ENCODE data around the gene PPP2R5B.

PPP2R5B gene

GRCh38 chr11:64896448-64897022 is 28.0 kb upstream of the PPP2R5B start:
- H3K4me1 ChIP-seq (ENCODE audit: control insufficient read depth, insufficient read depth, low read length), result no peaks in the 10 kb centered on the region
- H3K27ac ChIP-seq (ENCODE audit: insufficient read depth, low read depth, low read length, poor library complexity, severe bottlenecking), result no peak overlapping the region
- H3K4me3 ChIP-seq (ENCODE audit: insufficient read depth, low read depth, low read length), result no peak overlapping the region
- WGBS, 2 experiments, result 93% methylated on average over 14 of the region's 14 CpGs
- H3K9me3 ChIP-seq (ENCODE audit: control insufficient read depth, low read length), result no peaks in the 10 kb centered on the region
- no peaks in the 10 kb centered on the region for H3K36me3 ChIP-seq (ENCODE audit: control insufficient read depth, insufficient read depth, low read length)
- H3K27me3 ChIP-seq (ENCODE audit: control insufficient read depth, insufficient read depth, low read length, poor library complexity, severe bottlenecking), result no peaks in the 10 kb centered on the region

GRCh38 chr11:64897381-64898075 is 27.0 kb upstream of the PPP2R5B start:
- Histone ChIP-seq H3K27me3 (ENCODE audit: control insufficient read depth, insufficient read depth, low read length, poor library complexity, severe bottlenecking) (no peaks in the 10 kb centered on the region), H3K4me1 (ENCODE audit: control insufficient read depth, insufficient read depth, low read length) (no peaks in the 10 kb centered on the region), H3K4me3 (ENCODE audit: insufficient read depth, low read depth, low read length) (no peak overlapping the region), H3K36me3 (ENCODE audit: control insufficient read depth, insufficient read depth, low read length) (no peaks in the 10 kb centered on the region), H3K9me3 (ENCODE audit: control insufficient read depth, low read length) (no peaks in the 10 kb centered on the region), H3K27ac (ENCODE audit: insufficient read depth, low read depth, low read length, poor library complexity, severe bottlenecking) (no peak overlapping the region)
- WGBS, 2 experiments, result 94 to 97% methylated on average over 19 of the region's 19 CpGs

DNA sequence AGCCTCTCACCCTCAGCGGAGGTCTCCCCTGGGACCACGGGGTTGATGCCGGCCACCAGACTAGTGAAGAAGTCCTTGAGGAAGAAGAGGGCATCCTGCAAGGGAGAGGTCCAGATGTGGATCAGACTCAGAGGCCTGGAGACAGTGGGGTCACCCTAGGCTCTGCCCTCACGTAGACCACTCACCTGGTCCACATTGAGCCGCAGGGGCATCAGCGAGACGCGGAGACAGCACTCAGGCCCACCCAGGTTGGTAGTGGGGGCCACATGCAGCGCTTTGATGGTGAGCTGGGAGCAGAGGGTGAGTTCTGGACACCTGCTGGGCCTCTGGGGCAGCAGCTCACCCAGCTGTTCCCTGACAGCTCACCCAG is 26.4 kb upstream of the PPP2R5B start:
- H3K27ac ChIP-seq (ENCODE audit: insufficient read depth, low read depth, low read length, poor library complexity, severe bottlenecking), result no peak overlapping the region
- H3K4me1 ChIP-seq (ENCODE audit: control insufficient read depth, insufficient read depth, low read length), result no peaks in the 10 kb centered on the region
- H3K4me3 ChIP-seq (ENCODE audit: insufficient read depth, low read depth, low read length), result no peak overlapping the region
- no peaks in the 10 kb centered on the region for H3K36me3 ChIP-seq (ENCODE audit: control insufficient read depth, insufficient read depth, low read length)
- no peaks in the 10 kb centered on the region for H3K9me3 ChIP-seq (ENCODE audit: control insufficient read depth, low read length)
- no peaks in the 10 kb centered on the region for H3K27me3 ChIP-seq (ENCODE audit: control insufficient read depth, insufficient read depth, low read length, poor library complexity, severe bottlenecking)
- 95 to 98% methylated on average over 9 of the region's 9 CpGs for WGBS, 2 experiments

- Histone ChIP-seq H3K27me3 (ENCODE audit: control insufficient read depth, insufficient read depth, low read length, poor library complexity, severe bottlenecking) (no peaks in the 10 kb centered on the region), H3K9me3 (ENCODE audit: control insufficient read depth, low read length) (no peaks in the 10 kb centered on the region), H3K4me1 (ENCODE audit: control insufficient read depth, insufficient read depth, low read length) (no peaks in the 10 kb centered on the region), H3K36me3 (ENCODE audit: control insufficient read depth, insufficient read depth, low read length) (no peaks in the 10 kb centered on the region), H3K27ac (ENCODE audit: insufficient read depth, low read depth, low read length, poor library complexity, severe bottlenecking) (no peak overlapping the region), H3K4me3 (ENCODE audit: insufficient read depth, low read depth, low read length) (no peak overlapping the region)
- WGBS, 2 experiments, result 96% methylated on average over 19 of the region's 19 CpGs
Measured at GRCh38 chr11:64898541-64898940, 25.9 kb upstream of the PPP2R5B start.

GRCh38 chr11:64900263-64900678 is 24.2 kb upstream of the PPP2R5B start:
- no peaks in the 10 kb centered on the region for H3K27me3 ChIP-seq (ENCODE audit: control insufficient read depth, insufficient read depth, low read length, poor library complexity, severe bottlenecking)
- H3K27ac ChIP-seq (ENCODE audit: insufficient read depth, low read depth, low read length, poor library complexity, severe bottlenecking), result no peak overlapping the region
- no peaks in the 10 kb centered on the region for H3K36me3 ChIP-seq (ENCODE audit: control insufficient read depth, insufficient read depth, low read length)
- no peaks in the 10 kb centered on the region for H3K9me3 ChIP-seq (ENCODE audit: control insufficient read depth, low read length)
- H3K4me3 ChIP-seq (ENCODE audit: insufficient read depth, low read depth, low read length), result no peak overlapping the region
- 93 to 95% methylated on average over 14 of the region's 14 CpGs for WGBS, 2 experiments
- H3K4me1 ChIP-seq (ENCODE audit: control insufficient read depth, insufficient read depth, low read length), result no peaks in the 10 kb centered on the region

GRCh38 chr11:64900774-64901173 is 23.7 kb upstream of the PPP2R5B start:
- Histone ChIP-seq H3K36me3 (ENCODE audit: control insufficient read depth, insufficient read depth, low read length) (no peaks in the 10 kb centered on the region), H3K27ac (ENCODE audit: insufficient read depth, low read depth, low read length, poor library complexity, severe bottlenecking) (no peak overlapping the region), H3K4me3 (ENCODE audit: insufficient read depth, low read depth, low read length) (no peak overlapping the region), H3K4me1 (ENCODE audit: control insufficient read depth, insufficient read depth, low read length) (no peaks in the 10 kb centered on the region), H3K27me3 (ENCODE audit: control insufficient read depth, insufficient read depth, low read length, poor library complexity, severe bottlenecking) (no peaks in the 10 kb centered on the region), H3K9me3 (ENCODE audit: control insufficient read depth, low read length) (no peaks in the 10 kb centered on the region)
- WGBS, 2 experiments, result 95% methylated on average over 17 of the region's 17 CpGs

DNA sequence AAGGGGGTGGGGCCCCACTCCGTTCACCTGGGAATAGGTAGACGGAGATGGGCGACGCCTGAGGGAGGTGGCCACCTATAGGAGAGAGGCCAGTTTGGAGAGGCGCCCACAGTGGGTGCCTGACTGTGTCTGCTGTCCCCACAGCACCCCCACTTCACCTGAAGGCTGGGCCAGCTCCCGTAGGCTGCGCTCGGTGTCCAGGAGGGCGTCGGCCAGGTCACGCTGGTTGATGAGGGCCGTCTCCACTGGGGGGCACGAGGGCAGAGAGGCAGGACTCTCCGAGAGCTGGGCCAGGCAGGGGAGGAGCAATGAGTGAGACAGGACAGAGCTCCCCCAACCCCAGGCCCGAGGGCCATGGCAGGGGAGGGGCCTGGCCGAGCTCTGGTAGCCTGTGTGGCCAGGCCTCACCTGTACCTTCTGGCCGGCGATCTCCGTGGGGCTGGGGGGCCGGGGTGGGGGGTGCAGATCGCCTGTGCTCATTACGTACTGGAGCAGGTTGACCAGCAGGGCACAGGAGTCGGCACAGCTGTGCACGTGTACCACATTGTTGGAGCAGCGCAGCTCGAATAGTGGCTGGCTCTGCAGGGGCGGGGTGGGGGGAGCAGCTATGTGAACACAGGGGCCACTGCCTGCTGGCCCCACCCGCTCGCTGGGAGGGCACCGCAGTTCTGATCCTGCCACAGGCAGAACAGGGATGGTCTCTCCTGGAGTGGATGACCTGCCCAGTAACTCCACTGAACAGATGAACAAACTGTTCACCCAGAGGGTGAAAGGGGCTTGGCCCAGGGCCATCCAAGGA is 22.2 kb upstream of the PPP2R5B start:
- H3K4me3 ChIP-seq (ENCODE audit: insufficient read depth, low read depth, low read length), result no peak overlapping the region
- H3K36me3 ChIP-seq (ENCODE audit: control insufficient read depth, insufficient read depth, low read length), result peaks cover 3% of the 10 kb centered on the region
- no peak overlapping the region for H3K27ac ChIP-seq (ENCODE audit: insufficient read depth, low read depth, low read length, poor library complexity, severe bottlenecking)
- no peaks in the 10 kb centered on the region for H3K4me1 ChIP-seq (ENCODE audit: control insufficient read depth, insufficient read depth, low read length)
- no peaks in the 10 kb centered on the region for H3K9me3 ChIP-seq (ENCODE audit: control insufficient read depth, low read length)
- WGBS, 2 experiments, result 93 to 94% methylated on average over 30 of the region's 30 CpGs
- H3K27me3 ChIP-seq (ENCODE audit: control insufficient read depth, insufficient read depth, low read length, poor library complexity, severe bottlenecking), result no peaks in the 10 kb centered on the region

DNA sequence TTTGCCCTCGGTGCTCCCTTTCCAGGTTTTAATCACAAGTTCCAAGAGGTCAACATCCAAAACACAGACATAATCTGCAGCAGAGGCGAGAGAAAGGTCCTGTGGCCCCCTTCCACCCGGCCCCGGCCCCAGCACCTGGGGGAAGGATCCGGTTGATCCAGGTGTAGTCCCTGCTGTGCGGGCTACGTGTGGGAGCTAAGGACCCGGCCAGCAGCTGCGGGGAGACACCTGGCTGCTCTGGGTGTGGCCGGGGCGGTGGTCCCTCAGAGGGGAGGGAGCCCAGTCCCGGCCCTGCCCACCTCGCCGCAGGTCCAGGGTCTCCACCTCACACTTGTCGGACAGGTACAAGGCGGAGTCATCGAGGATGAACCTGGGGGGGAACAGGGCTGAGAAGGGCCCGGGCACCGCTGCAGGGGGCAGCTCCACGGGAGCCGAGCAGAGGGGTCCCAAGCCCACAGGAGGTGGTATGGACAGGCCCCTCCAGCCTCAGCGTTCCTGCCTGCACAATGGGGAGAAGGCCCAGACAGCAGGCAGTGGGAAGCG is 21.1 kb upstream of the PPP2R5B start:
- no peaks in the 10 kb centered on the region for H3K27me3 ChIP-seq (ENCODE audit: control insufficient read depth, insufficient read depth, low read length, poor library complexity, severe bottlenecking)
- no peak overlapping the region for H3K27ac ChIP-seq (ENCODE audit: insufficient read depth, low read depth, low read length, poor library complexity, severe bottlenecking)
- WGBS, 2 experiments, result 96% methylated on average over 23 of the region's 23 CpGs
- no peaks in the 10 kb centered on the region for H3K9me3 ChIP-seq (ENCODE audit: control insufficient read depth, low read length)
- H3K36me3 ChIP-seq (ENCODE audit: control insufficient read depth, insufficient read depth, low read length), result peaks cover 3% of the 10 kb centered on the region
- H3K4me3 ChIP-seq (ENCODE audit: insufficient read depth, low read depth, low read length), result no peak overlapping the region
- no peaks in the 10 kb centered on the region for H3K4me1 ChIP-seq (ENCODE audit: control insufficient read depth, insufficient read depth, low read length)

GRCh38 chr11:64905516-64906313 is 18.8 kb upstream of the PPP2R5B start:
- Histone ChIP-seq H3K36me3 (ENCODE audit: control insufficient read depth, insufficient read depth, low read length) (peaks cover 9% of the 10 kb centered on the region), H3K27ac (ENCODE audit: insufficient read depth, low read depth, low read length, poor library complexity, severe bottlenecking) (no peak overlapping the region), H3K4me3 (ENCODE audit: insufficient read depth, low read depth, low read length) (no peak overlapping the region), H3K9me3 (ENCODE audit: control insufficient read depth, low read length) (no peaks in the 10 kb centered on the region), H3K4me1 (ENCODE audit: control insufficient read depth, insufficient read depth, low read length) (no peaks in the 10 kb centered on the region), H3K27me3 (ENCODE audit: control insufficient read depth, insufficient read depth, low read length, poor library complexity, severe bottlenecking) (no peaks in the 10 kb centered on the region)
- 96 to 97% methylated on average over 25 of the region's 25 CpGs for WGBS, 2 experiments

- Histone ChIP-seq H3K9me3 (ENCODE audit: control insufficient read depth, low read length) (no peaks in the 10 kb centered on the region), H3K27me3 (ENCODE audit: control insufficient read depth, insufficient read depth, low read length, poor library complexity, severe bottlenecking) (no peaks in the 10 kb centered on the region), H3K36me3 (ENCODE audit: control insufficient read depth, insufficient read depth, low read length) (peaks cover 9% of the 10 kb centered on the region), H3K4me3 (ENCODE audit: insufficient read depth, low read depth, low read length) (no peak overlapping the region), H3K27ac (ENCODE audit: insufficient read depth, low read depth, low read length, poor library complexity, severe bottlenecking) (no peak overlapping the region), H3K4me1 (ENCODE audit: control insufficient read depth, insufficient read depth, low read length) (no peaks in the 10 kb centered on the region)
- 94 to 96% methylated on average over 13 of the region's 13 CpGs for WGBS, 2 experiments
Measured at GRCh38 chr11:64906314-64906635, 18.2 kb upstream of the PPP2R5B start.
